Activated T-cell treated with anti-CD3 and anti-CD28 coated beads for 4 hours (primary cell): Measurements from ENCODE around the gene ADAMTS7.
"Not testable (repeated sequence)": the region's sequence is repeated elsewhere in the genome, so short reads cannot be mapped to it uniquely, and the experiment has no call there.

Experiments
- DNase-seq: peaks from one replicate; pipeline ENCODE4 v3.0.0-alpha.2; 2020

Gene ADAMTS7, protein sequence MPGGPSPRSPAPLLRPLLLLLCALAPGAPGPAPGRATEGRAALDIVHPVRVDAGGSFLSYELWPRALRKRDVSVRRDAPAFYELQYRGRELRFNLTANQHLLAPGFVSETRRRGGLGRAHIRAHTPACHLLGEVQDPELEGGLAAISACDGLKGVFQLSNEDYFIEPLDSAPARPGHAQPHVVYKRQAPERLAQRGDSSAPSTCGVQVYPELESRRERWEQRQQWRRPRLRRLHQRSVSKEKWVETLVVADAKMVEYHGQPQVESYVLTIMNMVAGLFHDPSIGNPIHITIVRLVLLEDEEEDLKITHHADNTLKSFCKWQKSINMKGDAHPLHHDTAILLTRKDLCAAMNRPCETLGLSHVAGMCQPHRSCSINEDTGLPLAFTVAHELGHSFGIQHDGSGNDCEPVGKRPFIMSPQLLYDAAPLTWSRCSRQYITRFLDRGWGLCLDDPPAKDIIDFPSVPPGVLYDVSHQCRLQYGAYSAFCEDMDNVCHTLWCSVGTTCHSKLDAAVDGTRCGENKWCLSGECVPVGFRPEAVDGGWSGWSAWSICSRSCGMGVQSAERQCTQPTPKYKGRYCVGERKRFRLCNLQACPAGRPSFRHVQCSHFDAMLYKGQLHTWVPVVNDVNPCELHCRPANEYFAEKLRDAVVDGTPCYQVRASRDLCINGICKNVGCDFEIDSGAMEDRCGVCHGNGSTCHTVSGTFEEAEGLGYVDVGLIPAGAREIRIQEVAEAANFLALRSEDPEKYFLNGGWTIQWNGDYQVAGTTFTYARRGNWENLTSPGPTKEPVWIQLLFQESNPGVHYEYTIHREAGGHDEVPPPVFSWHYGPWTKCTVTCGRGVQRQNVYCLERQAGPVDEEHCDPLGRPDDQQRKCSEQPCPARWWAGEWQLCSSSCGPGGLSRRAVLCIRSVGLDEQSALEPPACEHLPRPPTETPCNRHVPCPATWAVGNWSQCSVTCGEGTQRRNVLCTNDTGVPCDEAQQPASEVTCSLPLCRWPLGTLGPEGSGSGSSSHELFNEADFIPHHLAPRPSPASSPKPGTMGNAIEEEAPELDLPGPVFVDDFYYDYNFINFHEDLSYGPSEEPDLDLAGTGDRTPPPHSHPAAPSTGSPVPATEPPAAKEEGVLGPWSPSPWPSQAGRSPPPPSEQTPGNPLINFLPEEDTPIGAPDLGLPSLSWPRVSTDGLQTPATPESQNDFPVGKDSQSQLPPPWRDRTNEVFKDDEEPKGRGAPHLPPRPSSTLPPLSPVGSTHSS (N-terminal part only)

GRCh38 chr15:78811124-78811824 lies at the start of gene ADAMTS7:
TSS of gene ADAMTS7 (minus strand) at chr15:78811464. CDS start at chr15:78811220, 244 bp downstream.
- peak; percentile 33 for DNase-seq

GRCh38 chr15:78859971-78860719 lies 48.9 kb upstream of the ADAMTS7 start:
- peak; percentile 57 for DNase-seq

DNA sequence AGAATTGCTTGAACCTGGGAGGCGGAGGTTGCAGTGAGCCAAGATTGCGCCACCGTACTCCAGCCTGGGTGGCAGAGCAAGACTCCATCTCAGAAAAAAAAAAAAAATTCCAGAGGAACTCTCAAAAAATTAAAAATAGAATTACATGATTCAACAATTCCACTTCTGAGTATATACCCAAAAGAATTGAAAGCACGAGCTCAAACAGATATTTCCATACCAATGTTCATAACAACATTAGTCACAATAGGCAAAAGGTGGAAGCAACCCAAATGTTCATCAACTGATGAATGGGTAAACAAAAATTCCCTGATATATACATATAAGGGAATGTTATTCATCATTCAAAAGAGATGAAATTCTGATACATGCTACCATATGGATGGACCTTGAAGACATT lies 44.5 kb upstream of the ADAMTS7 start:
- DNase-seq = no peak

DNA sequence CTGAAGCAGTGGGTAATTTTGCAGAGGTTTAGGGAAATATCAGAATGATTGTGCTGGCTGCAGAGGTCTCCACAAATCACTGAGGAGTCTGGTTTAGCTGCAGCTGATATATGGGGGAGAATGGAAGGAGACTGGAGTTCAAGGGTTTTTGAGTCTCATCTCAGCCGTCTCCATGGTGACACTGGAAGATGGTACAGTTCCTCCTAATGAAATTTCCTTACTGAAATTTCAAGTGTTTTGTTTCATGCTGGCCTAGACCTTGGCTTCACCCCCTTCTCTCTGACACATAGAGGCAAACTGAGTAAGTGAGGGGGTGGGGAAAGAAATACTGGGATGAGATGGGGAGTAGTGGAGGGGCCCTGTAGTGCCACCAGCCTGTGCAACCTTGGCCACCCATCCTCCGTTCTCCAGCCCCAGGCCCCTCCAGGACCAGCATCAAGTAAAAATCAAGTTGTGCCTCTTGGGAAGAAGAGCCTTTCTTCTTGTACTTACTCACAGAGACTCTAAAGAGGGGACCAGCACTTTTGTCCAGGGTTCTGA lies 43.6 kb upstream of the ADAMTS7 start:
- no peak for DNase-seq

GRCh38 chr15:78853500-78853899 lies 42.2 kb upstream of the ADAMTS7 start:
- no peak for DNase-seq

- no peak for DNase-seq
Measured at GRCh38 chr15:78850941-78851755, 39.9 kb upstream of the ADAMTS7 start.

- DNase-seq = no peak
Measured at GRCh38 chr15:78850352-78850751, 39.1 kb upstream of the ADAMTS7 start.

GRCh38 chr15:78847387-78847906 lies 36.2 kb upstream of the ADAMTS7 start:
- DNase-seq = not testable (repeated sequence)

GRCh38 chr15:78846906-78847305 lies 35.6 kb upstream of the ADAMTS7 start:
- DNase-seq = not testable (repeated sequence)

GRCh38 chr15:78842519-78842918 lies 31.3 kb upstream of the ADAMTS7 start:
- DNase-seq = no peak

GRCh38 chr15:78841891-78842290 lies 30.6 kb upstream of the ADAMTS7 start:
- DNase-seq = no peak

DNA sequence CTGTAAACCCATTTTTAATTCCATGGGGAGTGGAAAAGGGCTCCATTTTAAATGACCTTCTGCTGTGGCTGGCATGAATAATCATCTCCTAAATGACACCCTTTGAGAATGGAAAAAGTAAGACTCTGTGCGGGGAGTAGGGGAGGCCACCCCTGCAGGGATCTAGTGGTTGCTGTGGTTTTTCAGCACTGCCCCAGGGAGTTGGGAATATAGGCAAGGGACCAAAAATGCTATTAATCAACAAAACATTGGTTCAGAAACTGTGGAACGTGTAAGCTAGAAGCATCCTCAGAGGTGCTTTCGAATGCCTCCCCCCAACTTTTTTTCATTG lies 30.1 kb upstream of the ADAMTS7 start:
- no peak for DNase-seq

DNA sequence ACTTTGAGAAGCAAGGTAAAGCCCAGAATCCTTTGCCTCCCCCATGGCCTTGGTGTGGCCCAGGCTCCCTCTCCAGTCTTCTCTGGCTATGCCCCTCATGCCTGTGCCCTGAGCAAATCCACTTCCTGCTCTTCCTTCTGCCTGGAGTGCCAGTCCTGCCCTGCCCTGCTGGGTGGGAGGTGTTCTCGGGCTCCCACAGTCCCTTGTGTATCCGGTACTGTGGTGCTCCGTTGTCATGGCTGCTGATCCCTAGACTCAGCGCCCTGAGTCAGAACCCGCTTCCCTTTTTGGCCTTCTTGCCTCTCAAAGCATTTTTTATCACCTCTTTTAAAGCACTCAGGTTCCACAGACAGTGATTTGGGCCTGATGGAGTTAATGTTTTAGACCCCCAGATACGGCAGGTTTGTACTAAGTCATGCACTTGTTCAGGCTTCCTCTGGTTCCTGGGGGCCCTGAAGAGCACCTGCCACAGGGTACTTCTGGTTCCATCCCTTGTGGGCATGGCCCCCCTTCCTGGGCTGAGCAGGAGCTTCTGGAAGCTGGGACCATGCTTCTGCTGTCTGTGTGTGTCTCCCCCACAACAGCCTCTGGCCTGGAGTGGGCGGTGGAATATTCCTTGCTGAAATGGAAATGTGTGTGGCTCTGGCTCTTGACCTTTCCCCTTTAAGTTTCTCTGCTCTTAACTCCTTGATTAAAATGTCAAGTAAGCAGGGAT lies 29.6 kb upstream of the ADAMTS7 start:
- DNase-seq = no peak

GRCh38 chr15:78839151-78839550 lies 27.9 kb upstream of the ADAMTS7 start:
- DNase-seq = not testable (repeated sequence)

DNA sequence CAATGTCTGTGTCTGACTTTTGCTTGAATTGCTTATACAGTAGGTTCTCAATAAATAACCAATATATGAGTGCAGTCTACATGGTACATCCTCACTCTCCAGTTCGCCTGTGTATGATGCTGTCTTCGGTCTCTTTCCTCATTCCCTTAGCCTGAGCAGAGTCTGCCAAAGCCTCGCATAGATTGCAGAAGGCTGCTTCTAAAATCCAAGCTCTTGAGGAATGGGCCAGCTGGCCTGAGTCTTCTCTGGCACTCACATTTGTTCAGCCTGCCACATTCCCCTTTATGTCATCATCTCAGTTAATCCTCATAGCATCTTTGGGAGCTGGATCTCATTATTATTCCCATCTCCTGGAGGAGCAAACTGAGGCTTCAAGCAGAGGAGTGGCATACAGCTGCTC lies 27.2 kb upstream of the ADAMTS7 start:
- no peak for DNase-seq

DNA sequence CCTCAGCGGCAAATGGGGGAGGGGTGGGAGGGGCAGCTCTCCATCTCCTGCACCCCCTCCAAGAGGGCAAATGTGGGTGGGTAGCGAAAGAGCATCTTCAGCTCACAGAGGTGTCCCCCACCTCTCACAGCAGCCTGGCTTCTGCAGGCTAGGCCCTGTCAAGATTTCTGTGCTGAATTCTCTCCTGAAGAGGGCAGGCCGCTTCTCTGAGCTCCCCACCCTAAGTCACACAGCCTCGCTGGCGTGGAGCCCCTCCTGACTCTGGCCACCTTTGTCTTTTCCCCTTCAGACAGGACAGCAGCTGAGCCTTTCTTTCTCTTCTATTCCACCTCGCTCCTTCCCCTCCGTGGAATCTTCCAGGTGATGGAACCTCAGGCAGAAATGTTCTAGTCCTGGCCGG lies 26.3 kb upstream of the ADAMTS7 start:
- DNase-seq = no peak

- DNase-seq = no peak
Measured at GRCh38 chr15:78837131-78837530, 25.9 kb upstream of the ADAMTS7 start.

DNA sequence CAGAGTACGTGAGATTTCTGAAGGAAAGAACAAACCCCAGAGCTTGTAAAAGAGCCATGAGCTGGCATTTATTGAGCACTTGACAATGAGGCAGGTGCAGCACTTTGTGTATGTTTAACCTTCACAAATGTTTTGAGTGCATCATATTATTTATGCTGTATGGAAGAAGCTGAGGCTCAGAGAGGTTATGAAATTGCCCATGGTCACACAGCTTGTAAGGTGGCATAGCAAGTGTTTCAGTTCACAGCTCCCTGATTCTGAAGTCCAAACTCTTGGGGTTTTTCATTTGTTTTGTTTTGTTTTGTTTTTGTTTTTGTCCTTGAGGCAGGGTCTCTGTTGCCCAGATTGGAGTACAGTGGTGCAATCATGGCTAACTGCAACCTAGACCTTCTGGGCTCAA lies 25.1 kb upstream of the ADAMTS7 start:
- no peak for DNase-seq
